ENCODE results near the gene EDN2.

- TF ChIP-seq CTCF (IDR thresholded peaks at IDR 0.05) (no peak), EZH2 (IDR thresholded peaks at IDR 0.05; ENCODE audit: borderline replicate concordance, insufficient read depth, low read depth, low read length, poor library complexity, severe bottlenecking) (no peak)
Observed at GRCh38 chr1:41533731-41534080, 49.2 kb upstream of the EDN2 start.

Measured in B cell (primary cell).